ENCODE measurements around the gene GTF3A. TPM values are rescaled to one million over a fixed set of nuclear protein-coding genes. Genes with fewer than 3 reads are reported as not detected.

GTF3A gene
- total and polyA plus RNA-seq, 9 of the 15 experiments (the other 6 are each of a cell fraction or from before 2014, with no cell fraction given) = 47.5 to 303 (median 174) TPM

GRCh38 chr13:27455331-27455855 lies 31.0 kb downstream of the GTF3A start (continued):
- TF ChIP-seq KLF1 (tag; IDR thresholded peaks at IDR 0.05) (no peak), NELFE (IDR thresholded peaks at IDR 0.05; ENCODE audit: insufficient read depth, insufficient read length) (no peak), ZNF583 (CRISPR knock-in tag; IDR thresholded peaks at IDR 0.05) (no peak), ZNF263 (CRISPR knock-in tag; IDR thresholded peaks at IDR 0.05; ENCODE audit: borderline replicate concordance) (no peak), ZNF431 (CRISPR knock-in tag; IDR thresholded peaks at IDR 0.05) (no peak), SRF (CRISPR knock-in tag; IDR thresholded peaks at IDR 0.05) (no peak), TAF7 (tag; IDR thresholded peaks at IDR 0.05) (no peak), ZKSCAN8 (CRISPR knock-in tag; IDR thresholded peaks at IDR 0.05) (no peak), CTBP1 (IDR thresholded peaks at IDR 0.05; ENCODE audit: borderline replicate concordance) (peak; percentile 27; the same call in 1 of the 2 replicates), NBN (IDR thresholded peaks at IDR 0.05; ENCODE audit: low read depth) (no peak), KAT2B (IDR thresholded peaks at IDR 0.05; ENCODE audit: low read depth, low read length) (no peak), ZNF511 (CRISPR knock-in tag; IDR thresholded peaks at IDR 0.05) (no peak), HNRNPK (IDR thresholded peaks at IDR 0.05; ENCODE audit: low read depth, low read length, poor library complexity, severe bottlenecking) (no peak), MBD1 (CRISPR knock-in tag; IDR thresholded peaks at IDR 0.05) (no peak)
- TF ChIP-seq, protein P1, sequence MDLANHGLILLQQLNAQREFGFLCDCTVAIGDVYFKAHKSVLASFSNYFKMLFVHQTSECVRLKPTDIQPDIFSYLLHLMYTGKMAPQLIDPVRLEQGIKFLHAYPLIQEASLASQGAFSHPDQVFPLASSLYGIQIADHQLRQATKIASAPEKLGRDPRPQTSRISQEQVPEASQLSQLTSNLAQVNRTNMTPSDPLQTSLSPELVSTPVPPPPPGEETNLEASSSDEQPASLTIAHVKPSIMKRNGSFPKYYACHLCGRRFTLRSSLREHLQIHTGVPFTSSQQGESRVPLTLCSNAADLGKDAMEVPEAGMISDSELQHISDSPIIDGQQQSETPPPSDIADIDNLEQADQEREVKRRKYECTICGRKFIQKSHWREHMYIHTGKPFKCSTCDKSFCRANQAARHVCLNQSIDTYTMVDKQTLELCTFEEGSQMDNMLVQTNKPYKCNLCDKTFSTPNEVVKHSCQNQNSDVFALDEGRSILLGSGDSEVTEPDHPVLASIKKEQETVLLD (IDR thresholded peaks at IDR 0.05) = no peak

Measured in K562 (cell line).